ENCODE measurements around the gene RPN2. TPM values are rescaled to one million over a fixed set of nuclear protein-coding genes. Genes with fewer than 3 reads are reported as not detected.

Gene RPN2
- polyA plus RNA-seq, 1 donor: 152 TPM

GRCh38 chr20:37185686-37186085 is 6.6 kb downstream of the RPN2 start:
- no peak for DNase-seq (ENCODE audit: low read depth)

- no peak for DNase-seq (ENCODE audit: low read depth)
Measured at GRCh38 chr20:37188787-37189186, 9.7 kb downstream of the RPN2 start.

DNA sequence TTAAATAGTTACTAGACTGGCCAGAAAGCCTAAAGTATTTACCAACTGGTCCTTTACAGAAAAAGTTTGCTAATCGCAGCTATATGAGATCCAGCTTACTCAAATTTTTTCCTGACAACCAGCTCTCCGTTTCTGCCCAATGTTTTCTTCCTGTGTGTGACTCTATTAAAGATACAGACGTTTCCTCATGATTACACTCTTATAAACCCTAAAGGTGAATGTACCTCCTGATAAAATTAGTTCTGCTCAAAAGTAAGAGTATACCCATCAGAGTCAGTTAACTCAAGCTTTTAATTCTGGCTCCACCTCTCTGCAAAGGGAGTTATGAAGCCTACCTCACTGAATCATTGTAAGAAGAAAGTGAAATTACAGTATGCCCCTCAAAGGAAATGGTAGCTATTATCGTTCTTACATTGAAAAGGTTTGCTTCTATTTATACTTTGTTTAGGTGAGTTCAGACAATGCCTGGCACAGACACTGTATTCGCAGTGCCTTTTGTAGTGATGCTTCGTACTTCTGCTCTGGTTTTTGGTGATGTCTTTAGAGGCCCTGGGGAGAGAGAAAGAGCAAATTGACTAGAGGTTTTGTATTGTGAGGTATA is 10.4 kb downstream of the RPN2 start:
- no peak for DNase-seq (ENCODE audit: low read depth)

- no peak for DNase-seq (ENCODE audit: low read depth)
Measured at GRCh38 chr20:37190354-37191112, 11.4 kb downstream of the RPN2 start.

DNA sequence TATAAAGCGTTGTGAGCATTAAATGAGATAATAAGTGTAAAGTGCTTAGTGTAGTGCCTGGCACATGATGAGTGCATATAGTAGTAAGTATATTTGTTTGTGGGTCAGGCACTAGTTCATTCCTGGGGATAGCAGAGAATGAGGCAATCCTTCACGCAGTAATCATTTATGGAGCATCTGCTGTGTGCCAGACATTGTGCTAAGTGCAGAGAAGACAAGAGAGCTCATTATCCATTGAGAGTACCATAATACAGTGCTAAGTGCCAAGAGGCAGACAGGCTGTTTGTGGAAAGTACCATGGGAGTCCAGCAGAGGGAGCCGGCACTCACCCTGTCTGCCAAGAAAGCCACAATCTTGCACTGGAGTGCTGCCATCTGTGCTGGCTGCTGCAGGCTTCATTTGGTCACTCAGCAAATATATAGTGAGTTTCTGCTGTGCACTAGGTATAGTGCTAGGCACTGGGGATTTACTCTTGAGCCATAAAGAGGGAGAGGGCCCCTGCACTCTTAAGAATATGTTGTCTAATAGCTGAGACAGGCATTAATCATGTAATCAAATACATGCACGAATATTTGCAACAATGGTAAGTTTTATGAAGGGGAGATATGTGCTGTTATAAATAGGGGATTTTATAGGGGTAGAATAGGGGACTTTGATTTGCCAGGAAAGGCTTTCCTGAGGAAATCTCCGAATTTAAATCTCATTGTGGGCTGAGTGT is 13.2 kb downstream of the RPN2 start:
- peak; percentile 80 for DNase-seq (ENCODE audit: low read depth)

DNA sequence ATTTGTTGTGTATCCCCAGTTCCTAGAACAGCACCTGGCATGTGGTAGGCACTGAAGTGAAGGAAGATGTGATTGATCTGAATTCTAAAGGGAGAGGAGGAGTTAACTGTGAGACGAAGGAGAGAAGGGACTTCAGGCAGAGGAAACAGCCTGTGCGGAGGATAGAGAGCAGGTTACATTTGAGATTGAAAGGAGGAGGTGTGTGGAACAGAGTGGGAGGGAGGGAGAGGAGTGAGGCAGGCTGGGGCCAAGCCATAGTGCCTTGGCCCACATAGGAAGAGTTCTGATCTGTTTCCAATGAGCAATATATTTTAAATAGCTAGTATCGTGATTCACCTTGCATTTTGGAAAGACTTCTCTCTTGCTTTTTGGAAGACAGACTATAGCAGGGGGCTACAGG is 14.1 kb downstream of the RPN2 start:
- DNase-seq (ENCODE audit: low read depth): no peak

GRCh38 chr20:37193821-37194220 is 14.7 kb downstream of the RPN2 start:
- DNase-seq (ENCODE audit: low read depth): no peak

DNA sequence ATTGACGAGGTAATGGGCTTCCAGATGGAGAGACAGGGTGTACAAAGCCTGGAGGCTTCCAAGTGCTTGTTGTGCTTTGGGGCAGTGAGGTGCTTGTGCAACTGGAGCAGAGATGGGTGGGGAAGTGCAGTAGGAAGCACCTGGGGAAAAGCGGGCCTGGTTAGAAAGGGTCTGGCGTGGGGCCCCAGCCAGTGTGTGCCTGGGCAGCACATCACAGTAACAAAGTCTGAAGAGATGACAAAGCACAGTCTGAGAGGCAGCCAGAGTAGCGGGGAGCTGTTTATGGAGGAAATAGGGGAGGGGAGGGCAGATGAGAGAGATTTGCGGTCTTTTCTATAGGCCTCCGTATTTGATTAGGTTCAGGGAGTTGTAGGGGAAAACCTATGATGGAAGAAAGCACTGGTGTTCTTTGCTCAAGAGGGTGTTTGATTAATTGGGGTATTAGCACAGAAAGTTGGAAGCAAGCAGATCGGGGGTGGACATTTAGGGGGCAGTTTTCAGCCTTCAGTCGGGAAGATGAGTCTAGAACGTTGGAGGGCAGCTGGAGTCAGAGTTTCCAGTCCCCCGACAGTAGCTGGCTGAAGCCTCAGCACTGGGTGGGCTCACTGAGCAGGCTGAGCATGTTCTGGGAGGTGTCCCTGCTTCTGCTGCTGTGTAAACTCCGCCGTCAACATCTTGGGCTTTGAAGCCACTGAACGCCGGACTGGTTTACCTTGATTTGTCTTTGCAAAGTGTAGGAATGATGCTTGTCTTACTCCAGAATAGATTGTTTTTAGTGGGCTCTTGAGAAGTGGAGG is 15.7 kb downstream of the RPN2 start:
- no peak for DNase-seq (ENCODE audit: low read depth)

DNA sequence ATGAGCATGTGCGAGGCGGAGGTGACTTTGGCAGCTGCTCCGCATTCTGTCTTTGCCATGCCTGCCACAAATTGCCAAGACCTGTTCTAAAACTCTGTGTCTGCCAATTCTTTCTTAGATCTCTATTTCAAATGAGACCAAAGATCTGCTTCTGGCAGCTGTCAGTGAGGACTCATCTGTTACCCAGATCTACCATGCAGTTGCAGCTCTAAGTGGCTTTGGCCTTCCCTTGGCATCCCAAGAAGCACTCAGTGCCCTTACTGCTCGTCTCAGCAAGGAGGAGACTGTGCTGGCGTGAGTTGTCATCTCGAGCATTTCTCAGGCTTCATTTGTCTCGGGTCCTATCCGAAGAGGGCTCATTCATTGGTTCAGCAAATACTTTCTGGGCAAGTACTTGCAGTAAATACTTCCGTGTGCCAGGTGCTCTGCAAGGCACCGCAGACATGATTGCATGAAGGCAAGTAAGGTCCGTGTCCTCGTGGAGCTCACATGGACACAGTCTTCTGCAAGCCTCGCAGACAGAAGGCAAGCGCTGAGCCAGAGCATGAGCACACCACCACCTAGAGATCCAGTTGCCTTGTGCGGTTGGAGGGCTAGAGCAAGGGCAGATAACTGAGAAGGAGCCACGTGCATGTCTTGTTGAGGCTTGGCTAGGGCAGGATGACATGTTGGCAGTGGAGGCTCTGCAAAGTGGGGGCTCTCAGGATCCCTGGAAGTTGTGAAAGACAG is 20.0 kb downstream of the RPN2 start:
- no peak for DNase-seq (ENCODE audit: low read depth)

- DNase-seq (ENCODE audit: low read depth): no peak
Measured at GRCh38 chr20:37200376-37200775, 21.2 kb downstream of the RPN2 start.

- no peak for DNase-seq (ENCODE audit: low read depth)
Measured at GRCh38 chr20:37200926-37201826, 22.0 kb downstream of the RPN2 start.

- DNase-seq (ENCODE audit: low read depth): no peak
Measured at GRCh38 chr20:37201827-37202162, 22.7 kb downstream of the RPN2 start.

GRCh38 chr20:37202267-37202943 is 23.3 kb downstream of the RPN2 start:
- DNase-seq (ENCODE audit: low read depth): no peak

DNA sequence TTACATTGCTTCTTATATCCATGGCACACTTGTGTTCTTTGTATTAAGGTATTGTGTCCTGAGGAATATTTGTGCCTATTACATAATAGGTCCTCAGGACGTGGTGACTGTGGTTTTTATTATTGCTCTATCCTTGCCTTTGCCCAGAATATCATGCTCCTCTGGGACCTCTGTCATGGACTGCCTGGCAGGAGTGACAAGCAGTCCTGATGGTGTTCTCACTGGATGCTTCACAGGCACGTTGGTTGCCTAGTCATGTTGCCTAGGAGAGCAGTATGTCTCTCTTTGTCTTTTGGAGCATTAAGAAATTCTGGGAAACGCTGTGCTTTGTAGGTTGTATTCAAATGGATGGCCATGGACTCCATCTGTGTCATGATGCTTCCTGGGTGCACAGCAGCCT is 24.9 kb downstream of the RPN2 start:
- DNase-seq (ENCODE audit: low read depth): no peak

GRCh38 chr20:37205130-37205529 is 26.0 kb downstream of the RPN2 start:
- DNase-seq (ENCODE audit: low read depth): no peak

DNA sequence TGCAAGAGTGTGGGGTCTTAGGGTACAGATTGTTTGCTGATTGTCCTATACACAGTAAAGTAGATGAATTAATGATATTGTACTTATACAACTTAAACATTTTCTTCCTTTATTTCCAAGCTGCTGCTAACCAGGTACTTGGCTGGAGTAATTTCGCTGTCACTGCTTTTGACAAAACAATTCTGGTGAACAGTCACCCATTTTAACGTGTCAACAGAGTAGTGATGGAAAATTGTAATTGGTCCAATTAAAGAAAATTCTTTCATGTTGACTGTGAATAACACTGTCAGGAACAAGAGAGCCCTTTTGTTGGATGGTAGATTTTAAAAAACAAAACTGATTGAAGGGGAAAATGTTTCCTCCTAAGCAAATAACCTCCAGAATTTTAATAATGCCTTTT is 26.7 kb downstream of the RPN2 start:
- no peak for DNase-seq (ENCODE audit: low read depth)

DNA sequence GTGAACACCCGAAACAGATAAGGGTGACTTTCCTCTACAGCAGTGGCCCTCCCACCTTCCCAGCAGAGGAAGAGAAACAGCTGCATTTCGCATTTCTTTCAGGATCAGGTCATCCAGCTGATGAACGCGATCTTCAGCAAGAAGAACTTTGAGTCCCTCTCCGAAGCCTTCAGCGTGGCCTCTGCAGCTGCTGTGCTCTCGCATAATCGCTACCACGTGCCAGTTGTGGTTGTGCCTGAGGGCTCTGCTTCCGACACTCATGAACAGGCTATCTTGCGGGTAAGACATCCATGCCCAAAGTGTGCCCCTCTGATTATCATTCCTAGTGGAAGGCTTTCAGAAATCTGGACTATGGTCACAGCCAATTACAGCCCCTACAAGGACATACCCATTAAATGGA is 28.0 kb downstream of the RPN2 start:
- no peak for DNase-seq (ENCODE audit: low read depth)

DNA sequence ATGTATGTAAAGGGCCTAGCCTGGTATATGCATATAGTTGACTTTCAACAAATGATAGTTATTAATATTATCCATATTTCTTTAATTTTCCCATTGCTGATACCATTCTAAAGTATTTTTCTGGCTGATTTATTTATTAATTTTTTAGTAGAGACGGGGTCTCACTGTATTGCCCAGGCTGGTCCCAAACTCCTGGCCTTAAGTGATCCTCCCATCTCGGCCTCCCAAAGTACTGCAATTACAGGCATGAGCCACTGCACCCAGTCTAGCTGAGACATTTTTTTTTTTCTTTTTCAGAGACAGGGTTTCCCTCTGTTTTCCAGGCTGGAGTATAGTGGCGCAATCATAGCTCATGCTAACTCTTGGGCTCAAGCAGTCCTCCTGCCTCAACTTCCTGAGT is 30.1 kb downstream of the RPN2 start:
- no peak for DNase-seq (ENCODE audit: low read depth)

DNA sequence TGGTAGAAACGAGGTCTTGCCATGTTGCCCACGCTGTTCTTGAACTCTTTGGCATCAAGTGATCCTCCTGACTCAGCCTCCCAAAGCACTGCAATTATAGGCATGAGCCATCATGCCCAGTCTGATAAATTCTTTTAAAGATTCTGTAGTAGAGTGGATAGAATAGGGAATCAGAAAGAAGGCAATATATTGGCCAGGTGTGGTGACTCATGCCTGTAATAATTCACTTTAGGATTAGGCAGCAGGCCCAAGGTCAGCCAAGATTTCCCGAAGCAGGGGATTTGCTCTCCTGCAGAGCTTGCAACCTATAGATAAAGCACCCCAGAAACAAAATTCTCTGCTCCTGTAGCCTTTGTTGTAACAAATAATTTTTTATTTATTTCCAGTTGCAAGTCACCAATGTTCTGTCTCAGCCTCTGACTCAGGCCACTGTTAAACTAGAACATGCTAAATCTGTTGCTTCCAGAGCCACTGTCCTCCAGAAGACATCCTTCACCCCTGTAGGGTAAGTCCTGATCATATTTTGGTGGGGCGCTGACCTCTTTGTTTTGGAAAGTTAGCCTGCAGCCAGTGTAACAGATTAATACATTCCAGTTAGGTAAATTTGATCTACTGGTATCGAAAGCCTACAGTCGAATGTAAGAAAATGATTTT is 30.7 kb downstream of the RPN2 start:
- DNase-seq (ENCODE audit: low read depth): no peak
